ENCODE measurements around the gene GIMD1. TPM values are rescaled to one million over a fixed set of nuclear protein-coding genes. Genes with fewer than 3 reads are reported as not detected.

GIMD1 gene
- total and polyA plus RNA-seq, 4 donors, result not detected

- Histone ChIP-seq H3K4me1 (ENCODE audit: control insufficient read depth, insufficient read depth, low read length) (peaks cover 5% of the 10 kb centered on the region), H3K9me3 (ENCODE audit: control insufficient read depth, insufficient read depth, low read length) (no peaks in the 10 kb centered on the region), H3K36me3 (ENCODE audit: control insufficient read depth, insufficient read depth, low read length) (peaks cover 12% of the 10 kb centered on the region), H3K27ac (ENCODE audit: low read depth, low read length) (no peak overlapping the region), H3K4me3 (ENCODE audit: low read depth, low read length) (no peak overlapping the region), H3K27me3 (ENCODE audit: control insufficient read depth, insufficient read depth, low read length) (no peaks in the 10 kb centered on the region)
- WGBS (ENCODE audit: insufficient coverage), result no CpG with 5 or more reads among the region's 1 CpG
- DNase-seq (ENCODE audit: low read depth in 4 of 6, low spot score in 6 of 6), result no peak
Observed at GRCh38 chr4:106317815-106318214, 50.8 kb downstream of the GIMD1 start.

- WGBS (ENCODE audit: insufficient coverage), result under 1% methylated on average over 10 of the region's 13 CpGs
- peak overlapping the region; percentile 98 for H3K4me3 ChIP-seq (ENCODE audit: low read depth, low read length)
Observed at GRCh38 chr4:106316773-106317409, 51.7 kb downstream of the GIMD1 start.

GRCh38 chr4:106315968-106316772, 52.4 kb downstream of the GIMD1 start, which contains the start of the genes AIMP1 and TBCK:
Gene AIMP1 (plus strand): TSS chr4:106316550. CDS start chr4:106325010, 8,460 bp downstream.
Gene TBCK (minus strand): TSS chr4:106316209. CDS start chr4:106308960, 7,249 bp downstream.
- H3K4me1 ChIP-seq (ENCODE audit: control insufficient read depth, insufficient read depth, low read length), result peaks cover 5% of the 10 kb centered on the region
- H3K27me3 ChIP-seq (ENCODE audit: control insufficient read depth, insufficient read depth, low read length), result no peaks in the 10 kb centered on the region
- H3K9me3 ChIP-seq (ENCODE audit: control insufficient read depth, insufficient read depth, low read length), result no peaks in the 10 kb centered on the region
- 0% methylated on average over 39 of the region's 44 CpGs for WGBS (ENCODE audit: insufficient coverage)
- H3K4me3 ChIP-seq (ENCODE audit: low read depth, low read length), result peak within 1 kb of the TSS; percentile 98
- peak; percentile 91 to 99 (median 97) for DNase-seq (ENCODE audit: low read depth in 4 of 6, low spot score in 6 of 6)
- H3K27ac ChIP-seq (ENCODE audit: low read depth, low read length), result peak within 1 kb of the TSS; percentile 98
- peaks cover 7% of the 10 kb centered on the region for H3K36me3 ChIP-seq (ENCODE audit: control insufficient read depth, insufficient read depth, low read length)

More at GRCh38 chr4:106316773-106317409, 51.7 kb downstream of the GIMD1 start:
- no peaks in the 10 kb centered on the region for H3K9me3 ChIP-seq (ENCODE audit: control insufficient read depth, insufficient read depth, low read length)
- no peaks in the 10 kb centered on the region for H3K27me3 ChIP-seq (ENCODE audit: control insufficient read depth, insufficient read depth, low read length)
- peak overlapping the region; percentile 98 for H3K27ac ChIP-seq (ENCODE audit: low read depth, low read length)
- DNase-seq (ENCODE audit: low read depth in 4 of 6, low spot score in 6 of 6), result no peak
- peaks cover 5% of the 10 kb centered on the region for H3K4me1 ChIP-seq (ENCODE audit: control insufficient read depth, insufficient read depth, low read length)
- peaks cover 10% of the 10 kb centered on the region for H3K36me3 ChIP-seq (ENCODE audit: control insufficient read depth, insufficient read depth, low read length)

- Histone ChIP-seq H3K27ac (ENCODE audit: low read depth, low read length) (peak overlapping the region; percentile 98), H3K36me3 (ENCODE audit: control insufficient read depth, insufficient read depth, low read length) (peaks cover under 1% of the 10 kb centered on the region), H3K4me1 (ENCODE audit: control insufficient read depth, insufficient read depth, low read length) (peaks cover 5% of the 10 kb centered on the region), H3K27me3 (ENCODE audit: control insufficient read depth, insufficient read depth, low read length) (no peaks in the 10 kb centered on the region), H3K4me3 (ENCODE audit: low read depth, low read length) (peak overlapping the region; percentile 98), H3K9me3 (ENCODE audit: control insufficient read depth, insufficient read depth, low read length) (no peaks in the 10 kb centered on the region)
- 0% methylated on average over 9 of the region's 13 CpGs for WGBS (ENCODE audit: insufficient coverage)
- peak in 1 of 6 donors; percentile 2 for DNase-seq (ENCODE audit: low read depth in 4 of 6, low spot score in 6 of 6)
Observed at GRCh38 chr4:106315476-106315967, 53.1 kb downstream of the GIMD1 start.

DNA sequence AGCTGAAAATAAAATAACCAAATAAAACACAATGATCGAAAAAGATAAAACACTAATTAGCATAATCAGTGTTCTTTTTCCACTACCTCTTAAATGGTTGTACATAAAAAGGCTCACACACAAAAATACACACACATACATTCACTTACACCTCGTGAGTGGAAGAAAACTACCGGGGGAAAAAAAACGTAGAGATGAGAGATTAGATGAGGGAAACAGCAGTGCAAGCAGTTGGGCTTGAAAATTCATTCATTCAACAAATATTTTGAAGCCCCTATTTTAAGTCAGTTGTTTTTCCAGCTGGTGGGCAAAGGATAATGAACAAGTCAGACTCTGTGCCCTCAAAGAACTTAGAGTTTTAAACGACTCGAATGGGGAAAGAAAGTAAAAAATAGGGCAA, 53.6 kb downstream of the GIMD1 start:
- Histone ChIP-seq H3K27ac (ENCODE audit: low read depth, low read length) (no peak overlapping the region), H3K9me3 (ENCODE audit: control insufficient read depth, insufficient read depth, low read length) (no peaks in the 10 kb centered on the region), H3K27me3 (ENCODE audit: control insufficient read depth, insufficient read depth, low read length) (no peaks in the 10 kb centered on the region), H3K36me3 (ENCODE audit: control insufficient read depth, insufficient read depth, low read length) (no peaks in the 10 kb centered on the region), H3K4me3 (ENCODE audit: low read depth, low read length) (peak overlapping the region; percentile 98), H3K4me1 (ENCODE audit: control insufficient read depth, insufficient read depth, low read length) (peaks cover 5% of the 10 kb centered on the region)
- WGBS (ENCODE audit: insufficient coverage), result no CpG with 5 or more reads among the region's 6 CpGs
- DNase-seq (ENCODE audit: low read depth in 4 of 6, low spot score in 6 of 6), result no peak

DNA sequence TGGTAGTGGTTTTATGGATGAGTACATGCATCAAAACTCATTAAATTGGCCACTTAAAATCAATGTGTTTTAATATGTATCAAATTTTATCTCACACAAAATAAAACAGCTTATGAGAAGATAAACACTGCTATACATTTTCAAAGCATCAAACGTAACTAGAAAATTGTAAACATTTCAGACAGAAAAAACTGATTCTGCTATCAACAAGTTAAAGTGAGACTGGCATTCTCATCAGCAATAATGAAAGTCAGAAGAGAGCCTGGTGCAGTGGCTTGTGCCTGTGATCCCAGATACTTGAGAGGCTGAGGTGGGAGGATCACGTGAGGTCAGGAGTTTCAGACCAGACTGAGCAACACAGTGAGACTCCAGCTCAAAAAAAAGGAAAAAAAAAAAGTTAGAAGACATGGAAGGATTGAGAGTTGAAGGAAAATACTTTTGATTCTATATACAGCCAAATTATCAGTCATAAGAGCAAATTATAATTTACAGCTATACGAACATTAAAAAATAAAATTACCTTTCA, 55.5 kb downstream of the GIMD1 start:
- no peaks in the 10 kb centered on the region for H3K27me3 ChIP-seq (ENCODE audit: control insufficient read depth, insufficient read depth, low read length)
- no peaks in the 10 kb centered on the region for H3K9me3 ChIP-seq (ENCODE audit: control insufficient read depth, insufficient read depth, low read length)
- WGBS (ENCODE audit: insufficient coverage), result no CpG with 5 or more reads among the region's 3 CpGs
- H3K4me1 ChIP-seq (ENCODE audit: control insufficient read depth, insufficient read depth, low read length), result peaks cover 5% of the 10 kb centered on the region
- no peak overlapping the region for H3K4me3 ChIP-seq (ENCODE audit: low read depth, low read length)
- no peak for DNase-seq (ENCODE audit: low read depth in 4 of 6, low spot score in 6 of 6)
- no peaks in the 10 kb centered on the region for H3K36me3 ChIP-seq (ENCODE audit: control insufficient read depth, insufficient read depth, low read length)
- no peak overlapping the region for H3K27ac ChIP-seq (ENCODE audit: low read depth, low read length)

GRCh38 chr4:106312377-106312776, 56.2 kb downstream of the GIMD1 start:
- Histone ChIP-seq H3K27me3 (ENCODE audit: control insufficient read depth, insufficient read depth, low read length) (no peaks in the 10 kb centered on the region), H3K27ac (ENCODE audit: low read depth, low read length) (no peak overlapping the region), H3K36me3 (ENCODE audit: control insufficient read depth, insufficient read depth, low read length) (no peaks in the 10 kb centered on the region), H3K4me1 (ENCODE audit: control insufficient read depth, insufficient read depth, low read length) (peaks cover 5% of the 10 kb centered on the region), H3K9me3 (ENCODE audit: control insufficient read depth, insufficient read depth, low read length) (no peaks in the 10 kb centered on the region), H3K4me3 (ENCODE audit: low read depth, low read length) (no peak overlapping the region)
- DNase-seq (ENCODE audit: low read depth in 4 of 6, low spot score in 6 of 6), result no peak
- WGBS (ENCODE audit: insufficient coverage), result no CpG with 5 or more reads among the region's 1 CpG

Other genes starting within 250 kb of the GIMD1 start
- 10 to 100 TPM; 73.1 to 77.5 TPM for gene TBCK, start 52.6 kb downstream of the GIMD1 start, total RNA-seq
- 10 to 100 TPM; 37.3 to 44.3 TPM for gene TBCK, start 52.6 kb downstream of the GIMD1 start, polyA plus RNA-seq (ENCODE audit: insufficient read length in 2 of 2)
- 10 to 100 TPM; 26.8 to 43.1 TPM for gene AIMP1, start 52.2 kb downstream of the GIMD1 start, total RNA-seq
- gene AIMP1, start 52.2 kb downstream of the GIMD1 start, polyA plus RNA-seq (ENCODE audit: insufficient read length in 2 of 2), result 10 to 100 TPM; 39.7 to 42.0 TPM